Kidney glomerular epithelial cell (primary cell): ENCODE measurements around the gene ZNF385A.

Experiments used
- DNase-seq: peaks from one replicate; lab custom pipeline; 2025; lab: John Stamatoyannopoulos, UW

Gene ZNF385A

GRCh38 chr12:54392485-54393206, 8.1 kb upstream of the ZNF385A start:
- DNase-seq, result no peak

- no peak for DNase-seq
Measured at GRCh38 chr12:54390668-54391551, 6.4 kb upstream of the ZNF385A start.

- DNase-seq, result no peak
Measured at GRCh38 chr12:54390176-54390667, 5.7 kb upstream of the ZNF385A start.

GRCh38 chr12:54389607-54390175, 5.2 kb upstream of the ZNF385A start:
- DNase-seq, result no peak

- DNase-seq, result no peak
Measured at GRCh38 chr12:54389134-54389508, 4.6 kb upstream of the ZNF385A start.

GRCh38 chr12:54388237-54389133, 4.0 kb upstream of the ZNF385A start:
- no peak for DNase-seq

- DNase-seq, result no peak
Measured at GRCh38 chr12:54387114-54387467, 2.6 kb upstream of the ZNF385A start.

- DNase-seq, result no peak
Measured at GRCh38 chr12:54386403-54387113, 2.0 kb upstream of the ZNF385A start.

- DNase-seq, result no peak
Measured at GRCh38 chr12:54385251-54385914, 850 bp upstream of the ZNF385A start.

- DNase-seq, result peak; percentile 43
Measured at GRCh38 chr12:54383041-54383609, 1.4 kb downstream of the ZNF385A start.

- DNase-seq, result no peak
Measured at GRCh38 chr12:54381136-54381535, 3.4 kb downstream of the ZNF385A start.

- peak; percentile 81 for DNase-seq
Measured at GRCh38 chr12:54379398-54380201, 4.9 kb downstream of the ZNF385A start.

GRCh38 chr12:54378796-54379397, 5.6 kb downstream of the ZNF385A start:
- no peak for DNase-seq

GRCh38 chr12:54377797-54378515, 6.6 kb downstream of the ZNF385A start:
- no peak for DNase-seq

- DNase-seq, result no peak
Measured at GRCh38 chr12:54377007-54377406, 7.5 kb downstream of the ZNF385A start.

- no peak for DNase-seq
Measured at GRCh38 chr12:54376596-54376995, 7.9 kb downstream of the ZNF385A start.

GRCh38 chr12:54375259-54375579, 9.3 kb downstream of the ZNF385A start:
- DNase-seq, result no peak

- DNase-seq, result no peak
Measured at GRCh38 chr12:54374562-54375258, 9.8 kb downstream of the ZNF385A start.
